SK-N-SH treated with all-trans-retinoic acid at 6 μM for 48 hours (cell line): ENCODE data around the gene SCCPDH.

Experiments
- PATZ1 ChIP-seq: fragments of 250-450 bp; sonication (Bioruptor Pico); IDR thresholded peaks from 2 replicates; pipeline ENCODE4 v1.8.0; 2020; ENCODE audit warnings: mild to moderate bottlenecking, moderate library complexity, borderline replicate concordance
- RARB ChIP-seq: fragments of 250-450 bp; sonication (Bioruptor Pico); IDR thresholded peaks from 2 replicates; pipeline ENCODE4 v1.8.0; 2021; ENCODE audit warnings: mild to moderate bottlenecking, moderate library complexity

DNA sequence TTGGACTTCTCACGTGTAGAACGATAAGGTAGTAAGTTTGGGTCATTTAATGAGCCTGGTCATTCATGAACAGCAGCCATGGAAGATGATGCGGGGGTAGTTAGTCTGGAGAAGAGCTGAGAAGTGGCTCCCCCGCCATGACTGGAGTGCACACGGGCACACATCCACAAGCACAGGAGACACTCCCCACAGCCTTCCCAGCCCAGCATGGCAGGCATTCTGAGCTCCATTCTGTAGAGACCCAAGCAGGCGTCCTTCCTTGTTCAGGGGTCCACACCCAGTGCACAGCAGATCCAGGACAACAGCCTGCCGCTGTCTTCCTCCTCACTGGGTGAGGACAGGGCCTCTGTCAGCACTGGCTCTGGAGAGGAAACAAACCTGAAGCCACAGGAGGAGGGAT lies 57.0 kb downstream of the SCCPDH start:
- no peak for TF ChIP-seq PATZ1 (CRISPR knock-in tag)
- TF ChIP-seq RARB (CRISPR knock-in tag): no peak
